Measurements from ENCODE around the gene CIAO2B. TPM values are rescaled to one million over a fixed set of nuclear protein-coding genes. Genes with fewer than 3 reads are reported as not detected.

CIAO2B gene
- total RNA-seq, 1 experiment from 2014 or later = 83.0 TPM

DNA sequence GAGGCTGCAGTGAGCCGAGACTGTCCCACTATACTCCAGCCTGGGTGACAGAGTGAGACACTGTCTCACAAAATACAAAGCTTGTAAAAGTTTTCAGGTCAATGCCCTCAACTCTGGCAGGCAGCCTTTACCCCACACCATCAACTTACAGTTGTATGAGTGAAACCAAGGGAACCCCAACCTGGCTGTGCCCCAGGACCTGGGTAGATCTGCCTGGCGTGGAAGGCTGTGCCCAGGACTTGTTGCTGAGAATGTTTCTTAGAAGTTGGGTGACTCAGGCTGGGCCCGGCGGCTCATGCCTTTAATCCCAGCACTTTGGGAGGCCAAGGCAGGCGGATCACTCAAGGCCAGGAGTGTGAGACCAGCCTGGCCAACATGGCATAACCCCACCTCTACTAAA, 34.6 kb upstream of the CIAO2B start:
- Histone ChIP-seq H3T11ph (ENCODE audit: low read length) (no peak overlapping the region), H2AFZ (ENCODE audit: low read length) (no peak overlapping the region), H3K23me2 (ENCODE audit: insufficient read length, low read depth, low read length, poor library complexity, severe bottlenecking) (no peaks in the 10 kb centered on the region), H3K18ac (ENCODE audit: insufficient read length, low read depth, low read length) (no peak overlapping the region), H4K20me1 (ENCODE audit: control insufficient read depth, insufficient read depth, insufficient read length) (no peaks in the 10 kb centered on the region), H3K27me3 (ENCODE audit: insufficient read depth, low read length) (no peaks in the 10 kb centered on the region), H2BK12ac (ENCODE audit: insufficient read length, low read depth, low read length) (no peak overlapping the region), H3K27ac (ENCODE audit: insufficient read length, low read depth, low read length) (no peak overlapping the region), H2AK5ac (ENCODE audit: insufficient read length, low read length) (no peak overlapping the region), H3K56ac (ENCODE audit: insufficient read length, low read depth, low read length) (no peak overlapping the region), H2BK20ac (ENCODE audit: low read depth, low read length, poor library complexity, severe bottlenecking) (no peak overlapping the region), H3K79me2 (ENCODE audit: insufficient read depth, low read length) (no peaks in the 10 kb centered on the region), H4K5ac (ENCODE audit: insufficient read length, low read depth, low read length) (no peak overlapping the region), H3K23ac (ENCODE audit: insufficient read length, low read depth, low read length) (no peak overlapping the region), H3K9me3 (ENCODE audit: control insufficient read depth, low read depth, low read length) (no peaks in the 10 kb centered on the region), H2BK15ac (ENCODE audit: low read depth, low read length) (no peak overlapping the region), H2BK5ac (ENCODE audit: insufficient read length, low read length) (no peak overlapping the region), H3K14ac (ENCODE audit: insufficient read depth, low read length) (no peak overlapping the region), H4K8ac (replicated peaks; ENCODE audit: insufficient read length, low read depth, low read length) (no peak overlapping the region), H3K4ac (ENCODE audit: low read depth, low read length) (no peak overlapping the region), H3K79me1 (ENCODE audit: insufficient read depth, low read depth, low read length, poor library complexity, severe bottlenecking) (no peaks in the 10 kb centered on the region), H4K91ac (ENCODE audit: insufficient read length, low read depth, low read length) (no peak overlapping the region), H3K9ac (ENCODE audit: extremely low read depth, insufficient read length, low read length) (no peak overlapping the region), H3K4me1 (ENCODE audit: insufficient read depth, low read length) (no peaks in the 10 kb centered on the region), H3K4me2 (ENCODE audit: insufficient read depth, insufficient read length, low read length) (no peak overlapping the region), H2BK120ac (ENCODE audit: low read depth, low read length, poor library complexity, severe bottlenecking) (no peak overlapping the region)
- Mint-ChIP-seq H3K9me3 (no peaks in the 10 kb centered on the region), H3K4me3 (no peak overlapping the region), H3K4me1 (peaks cover 0 to 6% of the 10 kb centered on the region in 2 experiments; a peak in 2 of 4 replicates), H3K27me3 (ENCODE audit: low read depth) (peaks cover 7% of the 10 kb centered on the region; the same call in 1 of the 2 replicates), H3K27ac (no peak overlapping the region), H3K36me3 (ENCODE audit: insufficient read depth in 1 of 3, low read depth in 3 of 3) (no peaks in the 10 kb centered on the region)
- TF ChIP-seq, protein P1, sequence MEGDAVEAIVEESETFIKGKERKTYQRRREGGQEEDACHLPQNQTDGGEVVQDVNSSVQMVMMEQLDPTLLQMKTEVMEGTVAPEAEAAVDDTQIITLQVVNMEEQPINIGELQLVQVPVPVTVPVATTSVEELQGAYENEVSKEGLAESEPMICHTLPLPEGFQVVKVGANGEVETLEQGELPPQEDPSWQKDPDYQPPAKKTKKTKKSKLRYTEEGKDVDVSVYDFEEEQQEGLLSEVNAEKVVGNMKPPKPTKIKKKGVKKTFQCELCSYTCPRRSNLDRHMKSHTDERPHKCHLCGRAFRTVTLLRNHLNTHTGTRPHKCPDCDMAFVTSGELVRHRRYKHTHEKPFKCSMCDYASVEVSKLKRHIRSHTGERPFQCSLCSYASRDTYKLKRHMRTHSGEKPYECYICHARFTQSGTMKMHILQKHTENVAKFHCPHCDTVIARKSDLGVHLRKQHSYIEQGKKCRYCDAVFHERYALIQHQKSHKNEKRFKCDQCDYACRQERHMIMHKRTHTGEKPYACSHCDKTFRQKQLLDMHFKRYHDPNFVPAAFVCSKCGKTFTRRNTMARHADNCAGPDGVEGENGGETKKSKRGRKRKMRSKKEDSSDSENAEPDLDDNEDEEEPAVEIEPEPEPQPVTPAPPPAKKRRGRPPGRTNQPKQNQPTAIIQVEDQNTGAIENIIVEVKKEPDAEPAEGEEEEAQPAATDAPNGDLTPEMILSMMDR (conservative IDR thresholded peaks at IDR 0.05) = no peak
- DNase-seq = no peak
- no CpG with 5 or more reads among the region's 5 CpGs for WGBS (ENCODE audit: extremely low coverage, insufficient read length, low lambda C conversion rate)
